ENCODE data around the gene RANBP9. TPM values are rescaled to one million over a fixed set of nuclear protein-coding genes. Genes with fewer than 3 reads are reported as not detected.

Gene RANBP9
- polyA plus RNA-seq, 4 donors, result 14.1 to 27.1 (median 18.5) TPM

DNA sequence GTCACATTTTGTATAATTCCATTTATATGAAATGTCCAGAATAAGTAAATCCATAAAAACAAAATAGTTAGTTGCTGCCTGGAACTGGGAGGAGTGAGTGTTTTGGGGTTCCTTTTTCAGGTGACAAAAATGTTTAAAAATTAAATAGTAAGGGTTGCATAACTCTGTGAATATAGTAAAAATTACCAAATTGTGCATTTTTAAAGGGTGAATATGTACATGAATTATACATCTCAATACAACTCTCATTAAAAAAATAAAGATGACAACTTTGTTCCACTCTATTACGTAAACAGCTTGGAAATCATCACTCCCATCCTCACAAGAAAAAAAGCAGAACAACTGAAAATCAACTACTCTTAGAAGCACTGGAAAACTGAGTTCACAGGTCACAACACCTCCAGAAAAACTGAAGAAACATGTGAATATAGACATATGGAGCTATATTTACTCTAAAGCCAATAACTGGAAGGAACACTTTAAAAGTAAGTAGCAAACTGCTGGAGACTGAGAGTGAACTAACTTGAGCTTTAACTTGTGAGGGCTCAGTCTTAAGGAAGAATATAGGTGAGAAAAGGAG, 40.0 kb downstream of the RANBP9 start:
- no peak for FAIRE-seq
- H3K4me3 ChIP-seq (ENCODE audit: low read depth in 1 of 3, low read length in 3 of 3), result no peak overlapping the region
- peaks cover 0 to 5% (median 0%) of the 10 kb centered on the region in 3 donors for H3K36me3 ChIP-seq (ENCODE audit: control insufficient read depth in 3 of 3, insufficient read depth in 2 of 3, low read depth in 1 of 3, low read length in 3 of 3)
- H3K27me3 ChIP-seq (ENCODE audit: control insufficient read depth in 3 of 3, insufficient read depth in 3 of 3, low read length in 3 of 3), result no peaks in the 10 kb centered on the region
- H3K4me1 ChIP-seq (ENCODE audit: control insufficient read depth in 3 of 3, insufficient read depth in 2 of 3, low read depth in 1 of 3, low read length in 2 of 3), result no peaks in the 10 kb centered on the region
- H3K27ac ChIP-seq (ENCODE audit: low read depth in 1 of 3, low read length in 2 of 3), result no peak overlapping the region
- no peak for DNase-seq
- WGBS, 3 donors, result 89 to 97% (median 90%) methylated on average over 1 of the region's 1 CpG
- H3K9me3 ChIP-seq (ENCODE audit: control insufficient read depth in 2 of 2, insufficient read depth in 1 of 2, low read depth in 1 of 2, low read length in 1 of 2), result peaks cover 0 to 11% of the 10 kb centered on the region in 2 donors

DNA sequence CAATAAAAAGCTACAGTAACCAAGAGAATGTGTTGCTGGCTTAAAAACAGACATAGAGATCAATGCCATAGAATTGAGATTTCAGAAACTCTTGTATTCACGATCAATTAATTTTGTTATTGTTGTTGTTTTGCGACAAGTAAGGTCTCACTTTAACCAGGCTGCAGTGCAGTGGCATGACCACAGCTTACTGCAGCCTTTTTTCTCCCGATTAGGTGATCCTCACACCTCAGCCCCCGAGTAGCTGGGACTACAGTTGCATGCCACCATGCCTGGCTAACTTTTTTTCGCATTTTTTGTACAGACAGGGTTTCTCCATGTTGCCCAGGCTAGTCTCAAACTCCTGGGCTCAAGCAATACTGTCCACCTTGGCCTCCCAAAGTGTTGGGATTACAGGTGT, 42.2 kb downstream of the RANBP9 start:
- Histone ChIP-seq H3K36me3 (ENCODE audit: control insufficient read depth in 3 of 3, insufficient read depth in 2 of 3, low read depth in 1 of 3, low read length in 3 of 3) (peaks cover 0 to 5% (median 0%) of the 10 kb centered on the region in 3 donors), H3K27me3 (ENCODE audit: control insufficient read depth in 3 of 3, insufficient read depth in 3 of 3, low read length in 3 of 3) (no peaks in the 10 kb centered on the region), H3K4me3 (ENCODE audit: low read depth in 1 of 3, low read length in 3 of 3) (no peak overlapping the region), H3K27ac (ENCODE audit: low read depth in 1 of 3, low read length in 2 of 3) (no peak overlapping the region), H3K9me3 (ENCODE audit: control insufficient read depth in 2 of 2, insufficient read depth in 1 of 2, low read depth in 1 of 2, low read length in 1 of 2) (peaks cover 0 to 11% of the 10 kb centered on the region in 2 donors), H3K4me1 (ENCODE audit: control insufficient read depth in 3 of 3, insufficient read depth in 2 of 3, low read depth in 1 of 3, low read length in 2 of 3) (peaks cover 0 to 3% (median 0%) of the 10 kb centered on the region in 3 donors)
- 93 to 98% (median 95%) methylated on average over 5 of the region's 5 CpGs for WGBS, 3 donors
- DNase-seq (no peak), FAIRE-seq (no peak)

DNA sequence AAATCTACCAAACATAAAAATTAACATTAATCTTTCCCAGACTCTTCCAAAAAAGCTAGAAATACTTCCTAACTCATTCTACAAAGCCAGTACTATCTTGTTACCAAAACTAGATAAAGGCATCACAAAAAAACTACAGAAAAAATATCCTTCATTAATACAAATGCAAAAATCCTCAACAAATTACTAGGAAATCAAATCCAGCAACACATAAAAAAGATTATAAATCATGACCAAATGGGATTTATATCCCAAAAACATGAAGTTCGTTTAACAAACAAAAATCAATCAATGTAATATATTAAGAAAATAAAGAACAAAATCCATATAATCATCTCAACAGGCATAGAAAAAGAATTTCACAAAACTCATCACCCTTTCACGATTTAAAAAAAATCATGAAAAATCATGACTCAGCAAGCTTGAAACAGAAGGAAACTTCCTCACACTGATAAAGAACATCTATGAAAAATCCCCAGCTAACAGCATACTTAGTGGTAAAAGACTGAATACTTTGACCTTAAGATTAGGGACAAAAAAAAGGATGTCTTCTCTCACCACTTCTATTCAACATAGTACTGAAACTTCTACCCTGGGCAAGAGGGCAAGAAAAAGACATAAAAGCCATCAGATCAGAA, 43.2 kb downstream of the RANBP9 start:
- Histone ChIP-seq H3K36me3 (ENCODE audit: control insufficient read depth in 3 of 3, insufficient read depth in 2 of 3, low read depth in 1 of 3, low read length in 3 of 3) (peaks cover 0 to 2% (median 0%) of the 10 kb centered on the region in 3 donors), H3K4me1 (ENCODE audit: control insufficient read depth in 3 of 3, insufficient read depth in 2 of 3, low read depth in 1 of 3, low read length in 2 of 3) (peaks cover 0 to 3% (median 0%) of the 10 kb centered on the region in 3 donors), H3K4me3 (ENCODE audit: low read depth in 1 of 3, low read length in 3 of 3) (no peak overlapping the region), H3K9me3 (ENCODE audit: control insufficient read depth in 2 of 2, insufficient read depth in 1 of 2, low read depth in 1 of 2, low read length in 1 of 2) (peaks cover 0 to 11% of the 10 kb centered on the region in 2 donors), H3K27ac (ENCODE audit: low read depth in 1 of 3, low read length in 2 of 3) (no peak overlapping the region), H3K27me3 (ENCODE audit: control insufficient read depth in 3 of 3, insufficient read depth in 3 of 3, low read length in 3 of 3) (no peaks in the 10 kb centered on the region)
- FAIRE-seq (no peak), DNase-seq (no peak)
- 60 to 70% (median 69%) methylated on average over 2 of the region's 2 CpGs for WGBS, 3 donors

DNA sequence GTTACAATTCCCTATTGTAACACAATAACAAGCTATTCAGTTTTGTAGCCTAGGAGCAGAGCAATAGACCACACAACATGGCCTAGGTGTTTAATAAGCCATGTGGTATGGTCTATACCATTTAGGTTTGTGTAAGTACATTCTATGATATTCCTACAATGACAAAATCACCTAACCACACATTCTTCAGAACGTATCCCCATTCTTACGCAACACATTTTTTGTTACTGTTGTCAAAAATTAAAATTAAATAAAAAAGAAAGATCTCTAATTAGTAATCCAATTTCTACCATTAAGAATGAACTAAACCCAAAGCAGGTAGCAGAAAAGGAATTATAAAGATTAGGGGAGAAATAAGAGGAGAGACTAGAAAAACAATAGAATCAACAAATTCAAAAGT, 44.0 kb downstream of the RANBP9 start:
- FAIRE-seq, result no peak

DNA sequence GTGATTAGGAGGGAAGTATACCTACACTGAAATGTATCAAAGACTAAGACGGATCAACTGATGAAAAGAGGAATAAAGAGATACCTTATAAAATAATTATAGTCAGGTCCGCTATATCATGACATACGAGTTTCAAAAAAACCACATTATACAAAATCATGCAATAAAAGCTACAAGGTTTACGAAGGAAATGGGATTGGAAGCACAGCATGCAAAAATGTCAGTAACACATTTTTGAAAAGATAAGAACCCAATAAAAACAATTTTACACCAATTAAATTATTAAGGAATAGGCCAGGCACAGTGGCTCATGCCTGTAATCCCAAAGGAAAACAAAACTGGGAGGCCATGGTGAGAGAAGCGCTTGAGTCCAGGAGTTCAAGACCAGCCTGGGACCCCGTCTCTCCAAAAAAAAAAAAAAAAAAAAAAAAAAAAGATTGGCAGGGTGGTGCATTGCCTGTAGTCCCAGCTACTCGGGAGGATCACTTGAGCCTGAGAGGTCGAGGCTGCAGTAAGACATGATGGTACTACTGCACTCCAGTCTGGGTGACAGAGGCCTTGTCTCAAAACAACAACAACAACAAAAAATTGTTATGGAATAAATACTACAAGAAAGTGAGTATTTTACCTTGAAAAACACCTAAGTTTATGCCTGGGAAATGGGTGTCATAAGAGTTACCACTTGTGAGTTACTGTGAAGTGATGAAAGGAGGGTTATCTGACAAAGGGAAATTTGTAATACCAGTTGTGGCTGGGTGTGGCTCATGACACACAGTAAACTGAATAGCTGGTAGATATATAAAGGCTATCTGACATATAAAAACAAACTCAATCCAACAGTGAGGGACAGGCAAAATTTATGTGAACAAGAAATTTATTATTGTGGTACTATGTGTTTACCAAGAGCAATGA, 45.2 kb downstream of the RANBP9 start:
- no peaks in the 10 kb centered on the region for H3K27me3 ChIP-seq (ENCODE audit: control insufficient read depth in 3 of 3, insufficient read depth in 3 of 3, low read length in 3 of 3)
- WGBS, 3 donors, result 92 to 95% (median 93%) methylated on average over 8 of the region's 8 CpGs
- H3K9me3 ChIP-seq (ENCODE audit: control insufficient read depth in 2 of 2, insufficient read depth in 1 of 2, low read depth in 1 of 2, low read length in 1 of 2), result peaks cover 0 to 11% of the 10 kb centered on the region in 2 donors
- peaks cover 0 to 2% (median 0%) of the 10 kb centered on the region in 3 donors for H3K36me3 ChIP-seq (ENCODE audit: control insufficient read depth in 3 of 3, insufficient read depth in 2 of 3, low read depth in 1 of 3, low read length in 3 of 3)
- no peak for FAIRE-seq
- no peak overlapping the region for H3K27ac ChIP-seq (ENCODE audit: low read depth in 1 of 3, low read length in 2 of 3)
- peak in 1 of 2 donors; percentile 20 for DNase-seq
- peaks cover 0 to 5% (median 0%) of the 10 kb centered on the region in 3 donors for H3K4me1 ChIP-seq (ENCODE audit: control insufficient read depth in 3 of 3, insufficient read depth in 2 of 3, low read depth in 1 of 3, low read length in 2 of 3)
- no peak overlapping the region for H3K4me3 ChIP-seq (ENCODE audit: low read depth in 1 of 3, low read length in 3 of 3)

More for the DNA sequence above, 44.0 kb downstream of the RANBP9 start:
- no peak overlapping the region for H3K4me3 ChIP-seq (ENCODE audit: low read depth in 1 of 3, low read length in 3 of 3)
- H3K4me1 ChIP-seq (ENCODE audit: control insufficient read depth in 3 of 3, insufficient read depth in 2 of 3, low read depth in 1 of 3, low read length in 2 of 3), result peaks cover 0 to 4% (median 0%) of the 10 kb centered on the region in 3 donors
- 90 to 98% (median 91%) methylated on average over 2 of the region's 2 CpGs for WGBS, 3 donors
- no peak overlapping the region for H3K27ac ChIP-seq (ENCODE audit: low read depth in 1 of 3, low read length in 2 of 3)
- H3K36me3 ChIP-seq (ENCODE audit: control insufficient read depth in 3 of 3, insufficient read depth in 2 of 3, low read depth in 1 of 3, low read length in 3 of 3), result peaks cover 0 to 2% (median 0%) of the 10 kb centered on the region in 3 donors
- DNase-seq, result no peak
- H3K9me3 ChIP-seq (ENCODE audit: control insufficient read depth in 2 of 2, insufficient read depth in 1 of 2, low read depth in 1 of 2, low read length in 1 of 2), result peaks cover 0 to 11% of the 10 kb centered on the region in 2 donors
- no peaks in the 10 kb centered on the region for H3K27me3 ChIP-seq (ENCODE audit: control insufficient read depth in 3 of 3, insufficient read depth in 3 of 3, low read length in 3 of 3)

DNA sequence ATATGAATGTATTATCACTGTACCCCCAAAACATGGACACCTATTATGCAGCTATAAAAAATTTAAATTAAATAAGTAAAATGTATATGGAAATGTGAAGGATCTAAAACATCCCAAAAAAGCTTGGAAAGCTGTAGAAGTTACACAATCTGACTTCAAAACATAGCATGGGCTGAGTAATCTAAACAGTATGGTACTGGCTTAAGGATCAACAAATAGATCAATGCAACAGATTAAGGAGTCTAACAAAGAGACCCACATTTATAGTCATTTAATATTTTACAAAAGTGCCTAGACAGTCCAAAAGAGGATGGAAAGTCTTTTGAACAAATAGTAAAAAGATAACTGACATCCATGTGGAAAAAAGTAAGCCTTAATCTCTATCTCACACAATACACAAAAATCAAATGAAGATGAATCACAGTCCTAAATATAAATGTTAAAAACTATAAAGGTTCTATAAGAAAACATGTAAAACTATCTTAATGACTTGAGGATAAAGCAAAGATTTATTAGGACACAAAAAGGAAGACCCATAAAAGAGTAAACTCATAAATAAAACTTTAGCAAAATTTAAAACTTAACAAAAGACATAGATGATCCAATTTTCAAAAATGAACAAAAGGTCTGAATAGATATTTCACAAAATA, 46.8 kb downstream of the RANBP9 start:
- H3K9me3 ChIP-seq (ENCODE audit: control insufficient read depth in 2 of 2, insufficient read depth in 1 of 2, low read depth in 1 of 2, low read length in 1 of 2), result peaks cover 0 to 5% of the 10 kb centered on the region in 2 donors
- peaks cover 0 to 5% (median 0%) of the 10 kb centered on the region in 3 donors for H3K4me1 ChIP-seq (ENCODE audit: control insufficient read depth in 3 of 3, insufficient read depth in 2 of 3, low read depth in 1 of 3, low read length in 2 of 3)
- FAIRE-seq (no peak), DNase-seq (no peak)
- H3K36me3 ChIP-seq (ENCODE audit: control insufficient read depth in 3 of 3, insufficient read depth in 2 of 3, low read depth in 1 of 3, low read length in 3 of 3), result no peaks in the 10 kb centered on the region
- no peak overlapping the region for H3K27ac ChIP-seq (ENCODE audit: low read depth in 1 of 3, low read length in 2 of 3)
- H3K4me3 ChIP-seq (ENCODE audit: low read depth in 1 of 3, low read length in 3 of 3), result no peak overlapping the region
- no peaks in the 10 kb centered on the region for H3K27me3 ChIP-seq (ENCODE audit: control insufficient read depth in 3 of 3, insufficient read depth in 3 of 3, low read length in 3 of 3)

DNA sequence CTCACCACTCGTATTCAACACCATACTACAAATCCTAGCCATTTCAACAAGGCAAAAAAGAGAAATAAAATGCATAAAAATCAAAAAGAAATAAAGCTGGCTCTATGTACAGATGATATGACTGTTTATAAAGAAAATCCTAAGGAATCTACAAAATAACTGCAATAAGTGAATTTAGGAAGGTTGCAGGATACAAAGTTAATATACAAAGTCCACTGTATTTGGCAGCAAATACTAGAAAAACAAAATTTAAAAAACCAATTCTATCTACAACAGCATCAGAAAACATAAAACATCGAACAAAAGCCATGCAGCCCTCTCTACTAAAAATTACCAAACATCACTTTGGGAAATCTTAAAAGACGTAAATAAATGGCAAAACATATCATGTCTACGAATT, 47.6 kb downstream of the RANBP9 start:
- Histone ChIP-seq H3K9me3 (ENCODE audit: control insufficient read depth in 2 of 2, insufficient read depth in 1 of 2, low read depth in 1 of 2, low read length in 1 of 2) (no peaks in the 10 kb centered on the region), H3K27ac (ENCODE audit: low read depth in 1 of 3, low read length in 2 of 3) (no peak overlapping the region), H3K4me3 (ENCODE audit: low read depth in 1 of 3, low read length in 3 of 3) (no peak overlapping the region), H3K4me1 (ENCODE audit: control insufficient read depth in 3 of 3, insufficient read depth in 2 of 3, low read depth in 1 of 3, low read length in 2 of 3) (peaks cover 0 to 5% (median 0%) of the 10 kb centered on the region in 3 donors), H3K36me3 (ENCODE audit: control insufficient read depth in 3 of 3, insufficient read depth in 2 of 3, low read depth in 1 of 3, low read length in 3 of 3) (no peaks in the 10 kb centered on the region), H3K27me3 (ENCODE audit: control insufficient read depth in 3 of 3, insufficient read depth in 3 of 3, low read length in 3 of 3) (no peaks in the 10 kb centered on the region)
- WGBS, 3 donors, result 93 to 96% (median 95%) methylated on average over 4 of the region's 4 CpGs
- DNase-seq (no peak), FAIRE-seq (no peak)
